Effector CD4-positive, alpha-beta T cell (primary cell): ENCODE measurements around the gene CCP110.

ENCODE experiments used
- DNase-seq: peaks from one replicate; pipeline ENCODE4 v3.0.0-alpha.2; 2020

Gene CCP110

GRCh38 chr16:19601083-19601976 is 77.6 kb downstream of the CCP110 start:
- peak; percentile 8 for DNase-seq
